Raji (cell line): Measurements from ENCODE around the gene ACTN1.

ENCODE experiments used
- POLR2A ChIP-seq: IDR thresholded peaks from 2 replicates; pipeline ENCODE4 v1.6.1; 2011; ENCODE audit warnings: low read depth, low read length, control low read depth; ENCODE audit not compliant: insufficient read depth

Gene ACTN1

GRCh38 chr14:68927956-68928675 is 51.0 kb downstream of the ACTN1 start:
- TF ChIP-seq POLR2A: no peak

DNA sequence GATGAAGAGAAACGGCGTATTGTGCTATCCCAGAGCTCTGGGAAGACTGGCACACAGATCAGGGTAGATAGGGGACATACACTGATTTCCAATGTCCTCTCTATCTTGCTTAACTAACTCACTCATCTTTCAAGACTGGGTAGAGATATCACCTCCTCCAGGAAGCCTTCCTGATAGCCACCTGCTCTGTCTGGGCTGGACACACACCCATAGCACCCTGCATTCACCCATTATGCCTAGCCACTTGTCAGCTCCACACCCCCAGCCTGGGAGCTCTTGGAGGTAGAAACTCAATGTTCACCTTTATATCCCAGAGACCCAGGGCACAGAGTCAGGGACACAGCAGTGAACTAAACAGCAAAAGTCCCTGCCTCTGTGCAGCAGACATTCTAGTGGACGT is 52.0 kb downstream of the ACTN1 start:
- TF ChIP-seq POLR2A: no peak

DNA sequence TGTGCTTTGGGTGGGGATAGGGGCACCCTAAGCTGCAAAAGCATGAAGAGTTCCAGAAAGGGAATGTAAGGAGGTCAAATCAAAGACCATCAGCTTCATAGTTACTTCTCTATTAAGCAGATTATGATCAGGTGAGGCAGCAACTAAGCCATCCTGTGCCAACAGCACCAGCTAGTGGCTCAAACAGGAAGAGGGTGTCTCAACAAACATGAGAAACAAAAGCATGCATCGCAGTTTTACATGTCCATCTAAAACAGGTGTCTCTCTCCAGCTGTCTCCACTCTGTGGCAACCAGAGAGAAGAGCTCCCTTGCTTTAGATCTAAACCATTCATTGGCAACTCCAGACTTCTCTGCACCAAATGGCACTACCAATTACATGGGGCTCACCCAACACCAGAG is 52.9 kb downstream of the ACTN1 start:
- no peak for TF ChIP-seq POLR2A

GRCh38 chr14:68925373-68925772 is 53.7 kb downstream of the ACTN1 start:
- no peak for TF ChIP-seq POLR2A

DNA sequence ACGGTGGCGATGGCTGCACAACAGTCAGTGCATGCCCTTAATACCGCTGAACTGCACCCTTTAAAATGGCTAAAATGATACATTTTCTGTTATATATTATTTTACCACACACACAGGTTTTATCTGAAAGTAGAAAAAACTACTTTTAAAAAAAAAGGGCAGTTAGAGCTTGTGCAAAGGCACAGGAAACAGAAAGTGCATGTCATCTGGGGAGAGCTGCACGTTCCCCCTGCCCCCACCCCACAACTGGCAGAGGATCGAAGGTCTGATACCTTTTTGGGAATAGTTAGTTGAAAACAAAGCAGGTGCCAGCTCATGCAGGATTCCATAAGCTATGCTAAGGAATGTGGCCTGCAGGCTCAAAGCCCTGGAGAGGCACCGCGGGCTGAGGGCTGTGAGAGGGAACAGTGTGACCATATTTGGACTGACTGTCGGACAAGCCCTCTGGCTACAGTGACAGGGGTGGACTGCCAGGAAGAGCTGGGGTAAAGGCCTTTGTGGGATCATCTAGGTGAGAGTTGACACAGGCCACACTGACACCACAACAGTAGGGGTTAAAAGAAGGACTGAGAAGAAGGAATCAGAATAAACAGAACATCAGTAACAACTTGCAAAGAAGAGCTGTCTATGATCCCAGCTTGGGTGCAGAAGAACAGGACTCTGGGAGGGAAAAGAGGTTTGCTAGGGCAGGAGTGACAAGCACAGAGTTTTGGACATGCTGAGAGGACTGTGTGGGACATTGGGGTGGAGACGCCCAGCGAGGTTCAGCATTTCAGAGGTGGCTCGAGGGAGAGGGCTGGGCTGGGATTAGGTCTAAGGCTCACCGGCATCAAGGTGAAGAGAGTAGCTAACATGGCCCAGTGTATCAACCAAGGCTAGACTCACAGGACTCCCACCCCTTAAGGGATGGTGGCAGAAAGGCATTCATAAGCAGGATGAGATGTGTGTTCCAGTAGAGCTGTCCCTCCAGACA is 54.6 kb downstream of the ACTN1 start:
- TF ChIP-seq POLR2A: no peak

GRCh38 chr14:68922886-68923285 is 56.2 kb downstream of the ACTN1 start:
- no peak for TF ChIP-seq POLR2A

DNA sequence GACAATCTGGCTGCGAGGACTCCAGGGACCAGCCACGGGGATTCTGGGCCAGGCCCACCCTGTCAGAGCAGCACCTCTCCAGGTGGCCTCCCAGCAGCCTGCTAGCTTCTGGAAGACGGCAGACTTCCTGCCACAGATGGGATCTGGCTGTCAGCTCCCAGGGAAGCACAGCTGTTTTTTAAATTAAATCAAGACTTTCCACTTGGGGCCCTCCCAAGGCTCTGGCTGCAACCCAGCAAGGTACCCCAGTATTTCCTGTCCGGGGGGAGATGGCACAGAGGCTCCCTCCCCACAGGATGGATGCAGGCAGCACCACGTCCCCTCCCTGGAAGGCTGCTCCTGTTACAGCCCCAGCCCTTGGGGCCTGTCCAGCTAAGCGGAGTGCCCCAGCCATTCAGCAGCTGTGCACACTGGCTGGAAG is 56.9 kb downstream of the ACTN1 start:
- TF ChIP-seq POLR2A: no peak

GRCh38 chr14:68921666-68922065 is 57.4 kb downstream of the ACTN1 start:
- TF ChIP-seq POLR2A: no peak

- no peak for TF ChIP-seq POLR2A
These were observed 58.1 kb downstream of the ACTN1 start for GRCh38 chr14:68921049-68921448.

GRCh38 chr14:68919129-68919927 is 59.8 kb downstream of the ACTN1 start:
- TF ChIP-seq POLR2A: no peak

- no peak for TF ChIP-seq POLR2A
These were observed 60.5 kb downstream of the ACTN1 start for GRCh38 chr14:68918612-68919011.

- no peak for TF ChIP-seq POLR2A
These were observed 62.7 kb downstream of the ACTN1 start for GRCh38 chr14:68916358-68916941.

GRCh38 chr14:68913516-68913915 is 65.6 kb downstream of the ACTN1 start:
- TF ChIP-seq POLR2A: no peak

DNA sequence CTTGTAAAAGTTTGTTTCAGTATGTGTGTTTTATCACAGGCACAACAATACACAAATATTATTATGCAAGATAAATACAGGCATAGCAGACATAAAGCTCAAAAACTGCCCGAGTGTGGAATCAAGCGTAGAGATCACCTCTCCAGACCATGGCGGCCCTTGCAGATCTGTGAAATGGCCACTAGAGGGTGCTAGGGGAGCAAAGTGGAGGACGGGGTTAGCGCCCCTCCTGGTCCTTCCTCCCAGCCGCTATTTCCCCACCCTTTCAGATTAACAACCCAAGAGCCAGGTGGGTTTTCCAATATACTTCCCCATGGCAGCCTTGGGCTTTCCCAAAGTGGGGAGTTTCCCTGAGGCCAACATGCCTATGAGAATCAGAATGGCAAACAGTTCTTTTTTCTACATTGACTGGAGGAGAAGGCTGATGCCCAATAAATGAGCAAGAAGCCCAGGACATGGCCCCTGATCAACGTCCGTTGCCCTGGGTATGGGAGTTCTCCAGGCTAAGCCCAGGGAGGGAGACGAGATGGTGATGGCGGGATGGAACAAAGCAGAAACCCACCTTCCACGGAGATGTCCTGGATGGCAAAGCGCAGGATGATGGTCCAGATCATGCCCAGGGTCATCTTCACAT is 67.4 kb downstream of the ACTN1 start:
- no peak for TF ChIP-seq POLR2A
